NCI-H2081 treated with DMSO at 0.1 percent for 48 hours (cell line): ENCODE measurements around the gene DDO.

Source experiments
- DNase-seq: peaks from one replicate; lab custom pipeline; 2025; lab: John Stamatoyannopoulos, UW

DDO gene

GRCh38 chr6:110419028-110419739 lies 3.8 kb upstream of the DDO start:
- DNase-seq = no peak

DNA sequence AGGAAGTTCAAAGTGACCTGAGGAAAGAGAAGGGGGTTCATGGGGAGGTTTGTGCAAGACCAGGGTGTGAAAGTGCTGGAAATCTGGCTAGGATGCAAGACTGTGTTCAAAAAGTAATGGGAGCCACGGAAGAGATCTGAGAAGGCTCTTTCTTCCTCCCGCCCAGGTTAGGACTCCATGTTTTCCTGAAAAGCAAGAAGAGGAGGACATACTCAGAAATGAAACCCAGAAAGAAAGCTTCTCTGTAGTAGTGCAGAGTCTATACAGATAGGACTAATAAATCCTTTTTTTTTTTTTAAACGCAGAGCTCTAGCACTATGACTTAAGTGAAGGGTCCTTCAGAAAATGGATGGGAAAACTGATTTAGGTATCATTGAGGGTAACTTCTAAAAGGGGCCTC lies 3.2 kb upstream of the DDO start:
- DNase-seq = no peak

GRCh38 chr6:110414669-110415068 lies 706 bp downstream of the DDO start:
- no peak for DNase-seq

DNA sequence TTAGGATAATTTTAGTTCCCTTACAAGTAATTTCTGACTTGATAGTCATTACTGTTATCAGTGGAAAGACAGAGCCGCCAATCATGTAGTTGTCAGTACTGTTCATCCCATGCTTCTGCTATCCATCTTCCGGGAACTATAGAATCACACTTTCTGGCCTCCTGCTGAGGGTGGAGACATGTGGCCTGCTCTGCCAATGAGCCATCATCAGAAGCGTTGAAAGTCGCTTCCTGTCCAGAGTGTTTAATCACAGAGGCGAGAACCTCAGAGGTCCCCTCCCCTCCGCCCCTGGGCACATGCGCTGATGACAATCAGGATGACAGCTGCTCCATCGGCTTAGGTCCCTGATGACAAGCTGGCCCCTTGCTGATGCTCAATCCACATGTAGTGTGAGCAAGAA lies 3.0 kb downstream of the DDO start:
- DNase-seq = no peak

DNA sequence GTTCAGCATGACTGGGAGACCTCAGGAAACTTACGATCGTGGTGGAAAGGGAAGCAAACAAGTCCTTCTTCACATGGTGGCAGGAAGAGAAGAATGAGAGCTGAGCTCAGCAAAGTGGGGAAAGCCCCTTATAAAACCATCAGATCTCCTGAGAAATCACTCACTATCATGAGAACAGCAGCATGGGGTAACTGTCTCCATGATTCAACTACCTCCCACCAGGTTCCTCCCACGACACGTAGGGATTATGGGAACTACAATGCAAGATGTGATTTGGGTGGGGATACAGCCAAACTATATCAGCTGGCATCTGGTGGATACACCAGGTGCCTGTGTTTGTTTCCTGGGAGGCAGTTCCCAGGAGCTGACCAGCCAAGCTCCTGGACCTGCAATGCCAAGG lies 4.9 kb downstream of the DDO start:
- DNase-seq = no peak

DNA sequence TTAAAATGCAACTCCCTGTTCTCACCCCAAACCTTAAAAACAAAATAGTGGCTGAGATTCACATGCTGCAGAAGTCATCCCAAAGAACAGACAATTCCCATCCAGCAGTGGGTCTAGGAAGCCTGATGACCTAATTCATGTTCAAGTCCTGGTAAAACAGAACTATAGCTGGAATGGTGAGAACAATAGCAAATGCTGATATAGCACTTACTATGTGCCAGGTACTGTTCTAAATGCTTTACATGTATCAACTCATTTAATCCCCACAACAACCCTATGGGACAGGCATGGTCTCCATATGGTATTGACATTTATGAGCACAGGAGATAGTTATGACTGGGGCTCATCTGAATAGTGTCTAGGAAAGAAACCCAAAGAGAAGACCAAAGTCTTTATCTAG lies 5.6 kb downstream of the DDO start:
- no peak for DNase-seq

- DNase-seq = no peak
These were observed 6.5 kb downstream of the DDO start for GRCh38 chr6:110408901-110409300.

DNA sequence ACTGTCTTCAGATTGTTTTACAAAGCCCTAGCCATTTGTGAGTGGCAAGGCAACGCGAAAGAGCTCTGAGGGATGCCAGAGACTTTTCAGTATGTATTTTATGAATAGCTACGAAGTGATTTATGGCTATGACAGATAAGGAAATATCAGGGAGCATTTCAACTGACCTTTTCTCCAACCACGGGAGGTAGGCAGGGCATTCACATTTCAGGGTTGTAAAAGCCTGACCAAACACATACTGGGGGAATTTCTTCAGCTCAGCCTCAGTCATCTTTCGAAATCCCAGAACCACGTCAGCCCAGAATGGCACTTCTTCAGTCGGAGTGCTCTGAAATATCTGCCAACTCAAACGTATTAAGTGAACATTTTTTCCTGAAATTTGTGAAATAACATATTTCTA lies 10.8 kb downstream of the DDO start:
- no peak for DNase-seq

- DNase-seq = no peak
These were observed 13.7 kb downstream of the DDO start for GRCh38 chr6:110401585-110402176.

GRCh38 chr6:110400208-110400607 lies 15.2 kb downstream of the DDO start:
- no peak for DNase-seq

- DNase-seq = no peak
These were observed 15.9 kb downstream of the DDO start for GRCh38 chr6:110399219-110400071.

- no peak for DNase-seq
These were observed 16.6 kb downstream of the DDO start for GRCh38 chr6:110398778-110399177.

DNA sequence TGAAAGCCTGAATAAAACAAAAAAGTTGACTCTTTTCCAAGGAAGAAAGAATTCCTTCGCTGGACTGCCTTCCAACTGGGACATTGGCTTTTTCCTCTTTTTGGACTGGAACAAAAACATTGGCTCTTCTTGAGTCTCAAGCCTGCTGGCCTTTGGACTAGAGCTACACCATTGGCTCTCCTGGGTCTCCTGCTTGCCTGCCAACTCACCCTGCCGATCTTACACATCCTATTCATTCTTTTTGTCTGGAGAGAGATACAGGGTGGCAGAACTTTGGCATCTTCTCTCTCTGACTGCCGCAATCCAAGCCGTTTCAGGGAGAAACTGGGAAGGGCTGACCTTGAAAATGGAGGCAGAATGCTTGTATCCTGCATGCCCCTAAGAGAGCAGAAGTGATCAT lies 20.2 kb downstream of the DDO start:
- no peak for DNase-seq

DNA sequence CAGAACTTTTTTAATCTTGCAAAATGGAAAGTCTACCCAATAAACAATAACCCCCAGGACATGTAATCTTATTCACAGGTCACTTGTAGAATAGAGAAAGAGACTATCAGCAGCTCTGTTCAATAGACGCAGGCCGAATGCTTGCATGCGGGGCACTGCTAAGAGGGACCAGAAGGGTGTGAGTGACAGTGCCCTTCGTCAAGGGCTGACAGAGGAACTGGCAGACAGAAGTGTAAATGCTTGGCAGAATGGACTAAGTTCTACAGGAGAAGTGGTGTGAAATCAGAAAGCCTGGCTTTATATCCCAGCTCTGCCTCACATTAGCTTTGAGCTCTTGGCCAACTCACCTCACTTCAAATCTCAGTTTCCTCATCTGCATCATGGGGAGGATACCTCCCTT lies 21.0 kb downstream of the DDO start:
- DNase-seq = no peak

- no peak for DNase-seq
These were observed 22.6 kb downstream of the DDO start for GRCh38 chr6:110392727-110393126.

- DNase-seq = no peak
These were observed 25.0 kb downstream of the DDO start for GRCh38 chr6:110390404-110390803.

DNA sequence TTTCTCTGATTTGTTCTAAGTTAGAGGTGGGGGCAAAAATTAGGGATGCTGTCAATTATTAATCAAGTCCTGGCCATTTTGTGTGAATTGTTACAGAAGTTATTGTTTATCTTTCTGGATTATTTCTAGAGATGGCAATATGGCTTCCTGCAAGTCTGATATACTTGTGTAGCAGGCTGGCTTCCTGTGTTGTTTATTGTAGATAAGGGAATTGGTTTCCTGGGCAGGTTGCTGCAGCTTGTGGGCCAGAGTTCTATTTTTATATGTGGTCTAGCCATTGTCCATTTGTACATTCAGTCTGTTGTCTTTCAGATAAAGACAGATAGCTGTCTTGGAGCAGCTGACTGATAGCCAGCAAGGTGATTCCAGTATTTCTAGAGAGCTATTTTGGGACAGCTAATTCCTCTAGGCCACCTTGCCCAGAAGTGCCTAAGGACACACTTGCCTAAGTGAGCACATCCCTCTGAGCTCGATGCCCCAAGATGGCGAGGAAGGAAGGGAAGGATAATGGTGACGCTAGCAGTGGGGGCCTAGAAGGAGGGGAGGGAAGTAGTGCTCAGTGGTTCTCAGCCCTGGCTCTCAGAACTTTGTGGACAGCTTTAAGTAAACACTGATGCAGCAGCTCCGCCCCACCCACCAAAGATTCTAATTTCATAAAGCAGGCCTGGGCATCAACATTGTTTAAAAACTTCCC lies 25.5 kb downstream of the DDO start:
- no peak for DNase-seq

DNA sequence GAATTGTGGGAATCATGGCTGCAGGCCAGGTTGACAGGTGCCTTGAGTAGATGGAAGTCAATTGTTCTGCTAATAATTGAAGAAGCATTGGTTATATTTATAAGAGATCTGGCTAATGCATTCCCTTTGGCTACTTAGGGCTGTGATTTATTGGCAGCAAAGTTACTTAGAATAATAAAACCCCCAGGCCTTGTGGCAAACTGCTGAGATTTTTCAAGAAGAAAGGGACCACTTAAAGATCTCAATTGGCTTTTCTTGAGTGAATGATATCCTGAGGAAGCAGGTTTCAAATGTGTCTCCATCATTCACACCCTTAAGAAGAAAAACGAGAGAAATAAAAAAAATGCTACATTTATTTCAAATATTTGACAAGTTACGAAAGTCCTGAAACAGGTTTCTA lies 27.4 kb downstream of the DDO start:
- no peak for DNase-seq

DNA sequence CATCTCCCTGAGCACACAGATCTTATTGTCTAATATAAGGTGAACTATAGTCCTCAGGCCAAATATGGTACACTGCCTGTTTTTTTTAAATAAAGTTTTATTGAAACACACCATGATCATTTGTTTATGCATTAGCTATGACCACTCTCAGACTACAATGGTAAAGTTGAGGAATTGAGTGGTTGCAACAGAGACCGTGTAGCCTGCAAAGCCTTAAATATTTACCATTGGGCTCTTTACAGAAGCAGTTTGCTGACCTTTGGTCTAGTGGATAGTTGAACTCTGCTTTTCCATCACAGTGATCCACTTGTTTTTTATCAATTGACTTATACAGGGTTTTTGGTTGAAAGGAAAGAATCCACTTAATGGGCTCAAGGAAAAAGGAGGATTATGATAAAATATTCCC lies 29.9 kb downstream of the DDO start:
- DNase-seq = no peak

DNA sequence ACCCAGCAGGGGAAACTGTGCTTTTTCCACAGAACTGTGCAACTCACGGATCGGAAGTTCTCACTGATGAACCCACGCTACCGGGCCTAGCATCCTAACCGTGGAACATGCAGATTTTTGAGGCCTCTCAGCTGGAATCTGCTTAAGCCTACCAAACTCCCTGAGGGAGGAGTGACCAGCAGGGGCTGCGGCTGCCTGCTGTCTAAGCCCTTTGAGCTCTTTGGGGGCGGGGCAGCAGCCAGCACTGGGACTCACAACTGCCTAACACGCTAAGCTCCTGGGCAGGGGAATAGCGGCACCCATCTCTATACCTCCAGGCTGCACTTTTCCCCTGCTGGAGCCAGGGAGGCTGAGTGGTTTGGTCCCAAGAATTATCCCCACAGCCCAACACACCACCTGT lies 36.8 kb downstream of the DDO start:
- DNase-seq = no peak

- DNase-seq = no peak
These were observed 46.3 kb downstream of the DDO start for GRCh38 chr6:110369066-110369465.

DNA sequence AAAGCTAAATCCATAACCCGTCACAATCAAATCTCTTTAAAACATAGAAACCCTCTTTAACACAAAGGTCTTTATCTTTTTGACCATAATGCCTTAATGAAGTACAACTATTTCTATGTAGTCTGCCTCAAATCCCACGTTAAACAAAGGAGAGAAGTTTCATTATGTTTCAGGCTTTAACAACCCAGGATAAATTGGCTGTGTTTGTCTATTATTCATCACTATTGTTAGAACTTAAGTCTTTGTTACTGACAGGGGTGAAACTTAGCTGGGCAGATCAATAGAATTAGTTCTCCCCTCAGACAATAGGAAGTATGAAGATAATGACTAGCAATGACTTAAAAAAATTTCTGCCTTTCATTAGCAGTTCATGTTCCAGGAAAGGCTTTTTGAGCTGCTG lies 47.1 kb downstream of the DDO start:
- DNase-seq = no peak

DNA sequence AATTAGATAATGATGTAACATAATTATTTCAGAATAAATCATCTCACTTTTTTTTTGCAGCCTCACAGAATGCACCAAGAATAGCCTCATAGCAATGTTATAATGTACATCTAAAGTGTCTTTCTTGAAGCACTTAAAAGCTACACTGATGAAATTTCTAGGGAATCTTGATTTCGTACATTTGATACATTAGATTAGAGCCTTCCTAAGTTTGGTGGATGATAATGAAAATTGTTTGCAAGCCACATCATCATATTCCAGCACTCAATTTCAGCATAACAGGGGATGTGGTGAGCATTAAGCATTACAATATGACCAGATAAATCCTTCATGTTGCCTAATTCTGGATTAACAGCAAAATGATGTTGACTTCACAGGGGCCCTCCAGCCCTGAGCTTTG lies 47.5 kb downstream of the DDO start:
- no peak for DNase-seq
